H1 (cell line): Measurements from ENCODE around the gene TIMELESS. TPM values are rescaled to one million over a fixed set of nuclear protein-coding genes. Genes with fewer than 3 reads are reported as not detected.

Experiments
- BACH1 ChIP-seq: IDR thresholded peaks from 2 replicates; pipeline ENCODE4 v1.6.1; 2012; ENCODE audit warnings: low read length, improper control_type of control experiment
- BRCA1 ChIP-seq: IDR thresholded peaks from 2 replicates; pipeline ENCODE4 v1.6.1; 2012; ENCODE audit warnings: low read depth, low read length, improper control_type of control experiment
- CBX5 ChIP-seq: fragments of 300-800, 300-1000 bp; sonication (generic); IDR thresholded peaks from 2 replicates; pipeline ENCODE4 v1.7.1; 2016; ENCODE audit warnings: antibody characterized with exemption, low read length, low read depth
- CEBPB ChIP-seq: IDR thresholded peaks from 2 replicates; pipeline ENCODE4 v1.6.1; 2012; ENCODE audit warnings: low read depth, low read length
- CHD2 ChIP-seq: IDR thresholded peaks from 2 replicates; pipeline ENCODE4 v1.6.1; 2012; ENCODE audit warnings: low read length, improper control_type of control experiment
- CTBP2 ChIP-seq: IDR thresholded peaks from 2 replicates; pipeline ENCODE4 v1.7.0; 2011; ENCODE audit warnings: borderline replicate concordance, mild to moderate bottlenecking, moderate library complexity, mixed read lengths, low read length; ENCODE audit not compliant: insufficient read depth, insufficient read length
- CTCF ChIP-seq, 3 experiments: IDR thresholded peaks; 1 replicate in 2 of 3; 2 replicates in 1 of 3; pipeline versions ENCODE4 v1.5.1 to v1.6.1; 2011; ENCODE audit warnings: low read length in 3 of 3, mild to moderate bottlenecking in 3 of 3, inconsistent platforms in 2 of 3, low read depth in 1 of 3, moderate library complexity in 1 of 3; ENCODE audit not compliant: insufficient read depth in 1 of 3; ENCODE audit errors: control extremely low read depth in 1 of 3
- EZH2 ChIP-seq: fragments of 200-600 bp; sonication (generic); IDR thresholded peaks from 2 replicates; pipeline ENCODE4 v1.7.1; 2012; ENCODE audit warnings: low read depth, mild to moderate bottlenecking, moderate library complexity, low read length, inconsistent platforms; ENCODE audit not compliant: severe bottlenecking
- GABPA ChIP-seq: IDR thresholded peaks from 2 replicates; pipeline ENCODE4 v1.6.1; 2011; ENCODE audit warnings: mild to moderate bottlenecking, low read length, moderate library complexity, borderline replicate concordance; ENCODE audit not compliant: insufficient read depth
- HDAC2 ChIP-seq, 2 experiments: fragments of 300-600 bp in 1 of 2; sonication (generic) in 1 of 2; IDR thresholded peaks; 2 replicates each; pipeline ENCODE4 v1.6.1; 2011 to 2012; ENCODE audit warnings: low read depth in 2 of 2, low read length in 2 of 2, mild to moderate bottlenecking in 2 of 2, moderate library complexity in 2 of 2, borderline replicate concordance in 1 of 2, inconsistent platforms in 1 of 2
- JUND ChIP-seq: IDR thresholded peaks from 2 replicates; pipeline ENCODE4 v1.6.1; 2011; ENCODE audit warnings: mild to moderate bottlenecking, improper control_type of control experiment, low read length
- KDM1A ChIP-seq: fragments of 200-600, 300-600 bp; sonication (generic); IDR thresholded peaks from 2 replicates; pipeline ENCODE4 v1.7.1; 2016; ENCODE audit warnings: mild to moderate bottlenecking, low read length, borderline replicate concordance
- KDM5A ChIP-seq: fragments of 200-600 bp; IDR thresholded peaks from 2 replicates; pipeline ENCODE4 v1.7.1; 2012; ENCODE audit warnings: mild to moderate bottlenecking, low read length, inconsistent platforms, mixed read lengths
- POLR2AphosphoS5 ChIP-seq: IDR thresholded peaks from 2 replicates; pipeline ENCODE4 v1.6.1; 2011; ENCODE audit warnings: low read depth, low read length
- POU5F1 ChIP-seq: IDR thresholded peaks from 2 replicates; pipeline ENCODE4 v1.6.1; 2011; ENCODE audit warnings: low read depth, mild to moderate bottlenecking, low read length, moderate library complexity
- RBBP5 ChIP-seq: IDR thresholded peaks from 2 replicates; pipeline ENCODE4 v1.7.1; 2012; ENCODE audit warnings: low read depth, mild to moderate bottlenecking, inconsistent platforms, low read length, moderate library complexity, borderline replicate concordance
- RXRA ChIP-seq: IDR thresholded peaks from 2 replicates; pipeline ENCODE4 v1.6.1; 2011; ENCODE audit warnings: low read depth, mild to moderate bottlenecking, low read length, moderate library complexity; ENCODE audit not compliant: insufficient read depth
- SIRT6 ChIP-seq: IDR thresholded peaks from one replicate; pipeline ENCODE4 v1.7.1; 2012; ENCODE audit warnings: low read length, inconsistent platforms
- SP2 ChIP-seq: IDR thresholded peaks from 2 replicates; pipeline ENCODE4 v1.6.1; 2012; ENCODE audit warnings: mild to moderate bottlenecking, low read length, inconsistent platforms
- SRF ChIP-seq: IDR thresholded peaks from 2 replicates; pipeline ENCODE4 v1.6.1; 2011; ENCODE audit warnings: mild to moderate bottlenecking, low read depth, low read length, moderate library complexity
- TAF1 ChIP-seq: IDR thresholded peaks from 2 replicates; pipeline ENCODE4 v1.6.1; 2011; ENCODE audit warnings: mild to moderate bottlenecking, low read depth, low read length
- TCF12 ChIP-seq: IDR thresholded peaks from 2 replicates; pipeline ENCODE4 v1.6.1; 2011; ENCODE audit warnings: low read depth, mild to moderate bottlenecking, low read length
- ZNF274 ChIP-seq: IDR thresholded peaks from 2 replicates; pipeline ENCODE4 v1.7.0; 2012; ENCODE audit warnings: low read length, borderline replicate concordance; ENCODE audit errors: extremely low read depth
- polyA plus RNA-seq, 7 experiments: library from polyadenylated mRNA; depleted of rRNA in 3 of 7; stranded (reverse) in 5 of 7; unstranded in 2 of 7; fragments of >200 nt in 5 of 7; fragments of 200-250 nt in 2 of 7; gene quantifications; 1 replicate in 5 of 7; 2 replicates in 1 of 7; 4 replicates in 1 of 7; pipeline versions ENCODE4 v1.2.1 to v1.2.3, GENCODE V29; 2011 to 2013; ENCODE audit warnings: missing spikeins in 2 of 7, mixed read lengths in 2 of 7
- total RNA-seq: library from RNA; stranded (reverse); fragmentation: NEBNext Ultra II Directional; extraction: Animal tissue kit (Norgen Biotek cat#: 25700); gene quantifications from 2 replicates; pipeline ENCODE4 v1.2.1, GENCODE V29; 2021

TIMELESS gene
- total and polyA plus RNA-seq, 2 of the 8 experiments (the other 6 are each of a cell fraction or from before 2014, with no cell fraction given), result 17.1 to 86.7 TPM

GRCh38 chr12:56448860-56449621 lies at the start of gene TIMELESS (continued):
- TF ChIP-seq RBBP5, result peak; percentile 84; the same call in 1 of the 2 replicates
- TF ChIP-seq SIRT6, result no peak
- TF ChIP-seq KDM1A, result no peak
- TF ChIP-seq CEBPB, result no peak
- TF ChIP-seq CHD2, result no peak
- TF ChIP-seq RXRA, result no peak
- peak; percentile 50; the same call in 1 of the 2 replicates for TF ChIP-seq BACH1
- TF ChIP-seq SRF, result no peak
- no peak for TF ChIP-seq TCF12
- TF ChIP-seq CTBP2, result no peak
- no peak for TF ChIP-seq JUND
- no peak for TF ChIP-seq ZNF274
- TF ChIP-seq HDAC2 (IDR thresholded peaks at IDR 0.05; ENCODE audit: borderline replicate concordance in 1 of 2, low read depth in 2 of 2, low read length in 2 of 2), result peak in 1 of 2 experiments; percentile 70; a peak in 1 of 4 replicates
- peak; percentile 84 for TF ChIP-seq POLR2AphosphoS5
- no peak for TF ChIP-seq GABPA
- no peak for TF ChIP-seq BRCA1
- TF ChIP-seq SP2, result no peak
- no peak for TF ChIP-seq POU5F1
- no peak for TF ChIP-seq EZH2
- no peak for TF ChIP-seq KDM5A
- TF ChIP-seq CTCF (IDR thresholded peaks at IDR 0.05; ENCODE audit: control extremely low read depth in 1 of 3, insufficient read depth in 1 of 3, low read depth in 1 of 3, low read length in 3 of 3), result no peak
- peak; percentile 89 for TF ChIP-seq TAF1
- no peak for TF ChIP-seq CBX5
